Head of caudate nucleus (tissue), 42 donors: ENCODE results near the gene CD28.
"Not testable (repeated sequence)": the region's sequence is repeated elsewhere in the genome, so short reads cannot be mapped to it uniquely, and the experiment has no call there.

Experiments used
- DNase-seq, 42 donors: peaks; one replicate each; pipeline versions ENCODE4 v3.0.0 to v3.0.0-alpha.2; 2020 to 2021; ENCODE audit warnings: mixed read lengths in 7 of 42
- intact Hi-C: fragments of 100-400 bp; cut with DNase I; formaldehyde crosslinking; loops from one replicate; pipeline ENCODE4 v1.15.0; 2022

The CD28 gene

GRCh38 chr2:203683932-203684556 lies 22.4 kb upstream of the CD28 start:
- no peak for DNase-seq
- intact Hi-C loops = no loop called here

- intact Hi-C loops = no loop called here
- no peak for DNase-seq
Observed at GRCh38 chr2:203685081-203685621, 21.3 kb upstream of the CD28 start.

GRCh38 chr2:203685789-203686420 lies 20.5 kb upstream of the CD28 start:
- DNase-seq = no peak
- intact Hi-C loops = no loop called here

- intact Hi-C loops = no loop called here
- DNase-seq = no peak
Observed at GRCh38 chr2:203687165-203687564, 19.3 kb upstream of the CD28 start.

GRCh38 chr2:203688798-203689197 lies 17.6 kb upstream of the CD28 start:
- intact Hi-C loops = no loop called here

GRCh38 chr2:203689426-203690116 lies 16.9 kb upstream of the CD28 start:
- no peak for DNase-seq
- intact Hi-C loops = no loop called here

More at GRCh38 chr2:203688798-203689197, 17.6 kb upstream of the CD28 start:
- DNase-seq = peak in 6 of 42 donors; percentile 3 to 48 (median 16)

- intact Hi-C loops = no loop called here
- DNase-seq = no peak
Observed at GRCh38 chr2:203690117-203690431, 16.4 kb upstream of the CD28 start.

GRCh38 chr2:203690441-203691047 lies 15.9 kb upstream of the CD28 start:
- intact Hi-C loops = no loop called here
- no peak for DNase-seq

GRCh38 chr2:203691149-203691548 lies 15.3 kb upstream of the CD28 start:
- intact Hi-C loops = no loop called here
- DNase-seq = no peak

- intact Hi-C loops = no loop called here
- no peak for DNase-seq
Observed at GRCh38 chr2:203692031-203692710, 14.3 kb upstream of the CD28 start.

GRCh38 chr2:203693242-203693879 lies 13.1 kb upstream of the CD28 start:
- intact Hi-C loops = no loop called here
- no peak for DNase-seq

GRCh38 chr2:203694191-203694590 lies 12.2 kb upstream of the CD28 start:
- intact Hi-C loops = no loop called here
- no peak for DNase-seq

GRCh38 chr2:203697190-203697589 lies 9.2 kb upstream of the CD28 start:
- intact Hi-C loops = no loop called here
- DNase-seq = no peak

- intact Hi-C loops, DNase-seq: not testable (repeated sequence)
Observed at GRCh38 chr2:203697763-203698162, 8.7 kb upstream of the CD28 start.

- DNase-seq, intact Hi-C loops: not testable (repeated sequence)
Observed at GRCh38 chr2:203698410-203698809, 8.0 kb upstream of the CD28 start.

GRCh38 chr2:203704430-203704829 lies 2.0 kb upstream of the CD28 start:
- no peak for DNase-seq
- intact Hi-C loops = no loop called here

- DNase-seq = no peak
- intact Hi-C loops = no loop called here
Observed at GRCh38 chr2:203705178-203705577, 1.3 kb upstream of the CD28 start.

- DNase-seq = no peak
- intact Hi-C loops = no loop called here
Observed at GRCh38 chr2:203707530-203707929, 1.1 kb downstream of the CD28 start.

GRCh38 chr2:203708846-203709396 lies 2.5 kb downstream of the CD28 start:
- DNase-seq = no peak
- intact Hi-C loops = no loop called here
